GM23338 (cell line): ENCODE data around the gene LYZL2.
"Not testable (repeated sequence)": the region's sequence is repeated elsewhere in the genome, so short reads cannot be mapped to it uniquely, and the experiment has no call there.

Experiments
- CREB1 ChIP-seq: fragments of 250-450 bp; sonication (Bioruptor Pico); IDR thresholded peaks from 2 replicates; pipeline ENCODE4 v1.5.0; 2020; ENCODE audit warnings: low read depth, mild to moderate bottlenecking, moderate library complexity
- ETS1 ChIP-seq: IDR thresholded peaks from 2 replicates; pipeline ENCODE4 v1.6.1; 2016; ENCODE audit warnings: antibody characterized with exemption
- EZH2 ChIP-seq: fragments of 200-600 bp; sonication (generic); IDR thresholded peaks from one replicate; pipeline ENCODE4 v1.8.0; 2017; ENCODE audit warnings: antibody characterized with exemption, mild to moderate bottlenecking, low read depth; ENCODE audit not compliant: unreplicated experiment
- EZH2phosphoT487 ChIP-seq: fragments of 200-600 bp; sonication (generic); IDR thresholded peaks from one replicate; pipeline ENCODE4 v1.8.1; 2018; ENCODE audit warnings: antibody characterized with exemption; ENCODE audit not compliant: unreplicated experiment
- JUNB ChIP-seq: IDR thresholded peaks from one replicate; pipeline ENCODE4 v1.6.1; 2016; ENCODE audit warnings: antibody characterized with exemption; ENCODE audit not compliant: unreplicated experiment
- NANOG ChIP-seq: IDR thresholded peaks from 2 replicates; pipeline ENCODE4 v1.6.1; 2016; ENCODE audit warnings: antibody characterized with exemption, borderline replicate concordance
- POLR2AphosphoS5 ChIP-seq: IDR thresholded peaks from 2 replicates; pipeline ENCODE4 v1.6.1; 2016; ENCODE audit warnings: antibody characterized with exemption, low read depth
- REST ChIP-seq: IDR thresholded peaks from one replicate; pipeline ENCODE4 v1.6.1; 2018; ENCODE audit warnings: antibody characterized with exemption; ENCODE audit not compliant: unreplicated experiment
- STAT1 ChIP-seq: IDR thresholded peaks from one replicate; pipeline ENCODE4 v1.6.1; 2016; ENCODE audit warnings: antibody characterized with exemption; ENCODE audit not compliant: unreplicated experiment
- ZNF114 ChIP-seq: fragments of 250-450 bp; sonication (Bioruptor Pico); IDR thresholded peaks from 2 replicates; pipeline ENCODE4 v1.5.0; 2020; ENCODE audit warnings: mild to moderate bottlenecking, moderate library complexity
- ZNF331 ChIP-seq: fragments of 250-450 bp; sonication (Bioruptor Pico); IDR thresholded peaks from 2 replicates; pipeline ENCODE4 v1.5.0; 2020; ENCODE audit warnings: low read depth, mild to moderate bottlenecking, moderate library complexity
- TF ChIP-seq, protein P1 (sequence below), 2 experiments: fragments of 200-600 bp in 1 of 2; sonication (generic) in 1 of 2; conservative IDR thresholded peaks; 2 replicates each; pipeline versions ENCODE4 v1.5.1 to v1.6.1; 2016 to 2017; ENCODE audit warnings: antibody characterized with exemption in 2 of 2, low read depth in 2 of 2, mild to moderate bottlenecking in 2 of 2, moderate library complexity in 1 of 2

- not testable (repeated sequence) for TF ChIP-seq EZH2; EZH2phosphoT487; CREB1 (CRISPR knock-in tag); POLR2AphosphoS5; ETS1; REST; JUNB; ZNF331 (CRISPR knock-in tag); ZNF114 (CRISPR knock-in tag); STAT1; NANOG
- TF ChIP-seq, protein P1, sequence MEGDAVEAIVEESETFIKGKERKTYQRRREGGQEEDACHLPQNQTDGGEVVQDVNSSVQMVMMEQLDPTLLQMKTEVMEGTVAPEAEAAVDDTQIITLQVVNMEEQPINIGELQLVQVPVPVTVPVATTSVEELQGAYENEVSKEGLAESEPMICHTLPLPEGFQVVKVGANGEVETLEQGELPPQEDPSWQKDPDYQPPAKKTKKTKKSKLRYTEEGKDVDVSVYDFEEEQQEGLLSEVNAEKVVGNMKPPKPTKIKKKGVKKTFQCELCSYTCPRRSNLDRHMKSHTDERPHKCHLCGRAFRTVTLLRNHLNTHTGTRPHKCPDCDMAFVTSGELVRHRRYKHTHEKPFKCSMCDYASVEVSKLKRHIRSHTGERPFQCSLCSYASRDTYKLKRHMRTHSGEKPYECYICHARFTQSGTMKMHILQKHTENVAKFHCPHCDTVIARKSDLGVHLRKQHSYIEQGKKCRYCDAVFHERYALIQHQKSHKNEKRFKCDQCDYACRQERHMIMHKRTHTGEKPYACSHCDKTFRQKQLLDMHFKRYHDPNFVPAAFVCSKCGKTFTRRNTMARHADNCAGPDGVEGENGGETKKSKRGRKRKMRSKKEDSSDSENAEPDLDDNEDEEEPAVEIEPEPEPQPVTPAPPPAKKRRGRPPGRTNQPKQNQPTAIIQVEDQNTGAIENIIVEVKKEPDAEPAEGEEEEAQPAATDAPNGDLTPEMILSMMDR (conservative IDR thresholded peaks at IDR 0.05; ENCODE audit: low read depth in 2 of 2) = not testable (repeated sequence)
These were observed 30.8 kb upstream of the LYZL2 start for GRCh38 chr10:30660314-30660713.
